Stimulated activated CD4-positive, alpha-beta T cell treated with anti-CD3 and anti-CD28 coated beads, Interleukin-12 subunit alpha, Interleukin-12 subunit beta, amount 100 ng/mL, for 24 hours (primary cell): ENCODE data around the gene SYTL1.

Experiments used
- DNase-seq, 2 experiments: peaks; one replicate each; pipeline ENCODE4 v3.0.0-alpha.2; 2020; ENCODE audit warnings: low read depth in 2 of 2

Gene SYTL1

GRCh38 chr1:27364696-27365371 is 23.0 kb downstream of the SYTL1 start:
- DNase-seq, result no peak

- peak; percentile 56 to 79 for DNase-seq
Observed at GRCh38 chr1:27365372-27366112, 23.7 kb downstream of the SYTL1 start.

- DNase-seq, result peak; percentile 52 to 83
Observed at GRCh38 chr1:27366113-27366410, 24.2 kb downstream of the SYTL1 start.

GRCh38 chr1:27366411-27367159 is 24.8 kb downstream of the SYTL1 start, which contains the start of gene MAP3K6:
MAP3K6 (minus strand) TSS chr1:27366961; CDS start chr1:27366597, 364 bp downstream.
- peak in 1 of 2 experiments; percentile 65 for DNase-seq

GRCh38 chr1:27367160-27367650 is 25.4 kb downstream of the SYTL1 start:
- DNase-seq, result no peak

- no peak for DNase-seq
Observed at GRCh38 chr1:27368869-27369582, 27.2 kb downstream of the SYTL1 start.

GRCh38 chr1:27372022-27372807 is 30.4 kb downstream of the SYTL1 start:
- no peak for DNase-seq

GRCh38 chr1:27372808-27373690 is 31.2 kb downstream of the SYTL1 start:
- no peak for DNase-seq

- no peak for DNase-seq
Observed at GRCh38 chr1:27374362-27375086, 32.7 kb downstream of the SYTL1 start, which contains the start of gene FCN3. FCN3 (minus strand) TSS chr1:27374824; CDS start chr1:27374818, 6 bp downstream.

- DNase-seq, result no peak
Observed at GRCh38 chr1:27377760-27378495, 36.1 kb downstream of the SYTL1 start.

GRCh38 chr1:27379564-27380122 is 37.8 kb downstream of the SYTL1 start:
- no peak for DNase-seq

- no peak for DNase-seq
Observed at GRCh38 chr1:27380224-27380623, 38.4 kb downstream of the SYTL1 start.

- DNase-seq, result no peak
Observed at GRCh38 chr1:27380766-27381733, 39.2 kb downstream of the SYTL1 start.

GRCh38 chr1:27381969-27382762 is 40.3 kb downstream of the SYTL1 start:
- no peak for DNase-seq

GRCh38 chr1:27383039-27383605 is 41.3 kb downstream of the SYTL1 start, which contains the start of gene CD164L2:
CD164L2 (minus strand) TSS chr1:27383333; CDS start chr1:27383239, 94 bp downstream.
- peak in 1 of 2 experiments; percentile 26 for DNase-seq

- DNase-seq, result no peak
Observed at GRCh38 chr1:27383661-27384060, 41.8 kb downstream of the SYTL1 start.
